22Rv1 (cell line): ENCODE results near the gene PDHA1.

Source experiments
- CTCF ChIP-seq: fragments of 450-650 bp; IDR thresholded peaks from 2 replicates; pipeline ENCODE4 v1.5.1; 2017; ENCODE audit warnings: mild to moderate bottlenecking
- ZFX ChIP-seq: fragments of 450-650 bp; IDR thresholded peaks from 2 replicates; pipeline ENCODE4 v1.6.1; 2017; ENCODE audit warnings: antibody characterized with exemption, borderline replicate concordance

DNA sequence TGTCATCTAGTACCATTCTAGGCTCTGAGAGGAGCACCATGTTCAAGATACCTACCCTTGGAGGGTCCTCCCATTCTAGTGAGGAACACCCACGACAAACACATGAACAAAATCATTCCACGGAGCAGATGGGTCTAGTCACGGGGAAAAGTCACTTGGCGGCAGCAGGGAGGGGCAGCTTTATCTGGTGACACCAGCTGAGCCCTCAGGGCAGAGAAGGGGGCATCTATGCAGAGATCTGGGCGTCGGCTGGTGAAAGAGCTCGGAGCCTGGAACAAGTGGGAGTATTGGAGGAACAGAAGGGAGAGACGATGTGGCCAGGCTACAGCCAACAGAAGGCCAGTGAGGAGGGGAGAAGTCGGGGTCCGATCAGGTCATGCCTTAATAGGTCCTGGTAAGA, 11.9 kb upstream of the PDHA1 start:
- TF ChIP-seq CTCF (no peak), ZFX (no peak)
